Neural progenitor cell (in vitro differentiated cells): ENCODE results near the gene PDE3B. TPM values are rescaled to one million over a fixed set of nuclear protein-coding genes. Genes with fewer than 3 reads are reported as not detected.
"Not testable (repeated sequence)": the region's sequence is repeated elsewhere in the genome, so short reads cannot be mapped to it uniquely, and the experiment has no call there.

Experiments
- DNase-seq: peaks from one replicate; pipeline ENCODE4 v3.0.0-alpha.2; 2016; ENCODE audit warnings: low spot score
- H2AFZ ChIP-seq: fragments of 200-600 bp; sonication (generic); replicated peaks from 2 replicates; pipeline ENCODE4 v1.6.1; 2016; ENCODE audit warnings: antibody characterized with exemption
- H3F3A ChIP-seq: fragments of 200-600 bp; sonication (generic); 2 replicates; pipeline ENCODE4 v1.6.1; 2016; ENCODE audit warnings: antibody characterized with exemption, low read depth
- H3K27ac ChIP-seq: fragments of 200-600 bp; sonication (generic); 2 replicates; pipeline ENCODE4 v1.5.1; 2016; ENCODE audit warnings: mild to moderate bottlenecking
- H3K27me3 ChIP-seq: fragments of 200-600 bp; sonication (generic); 2 replicates; pipeline ENCODE4 v1.6.1; 2016; ENCODE audit warnings: mild to moderate bottlenecking, moderate library complexity
- H3K36me3 ChIP-seq: fragments of 200-600 bp; sonication (generic); 2 replicates; pipeline ENCODE4 v1.5.1; 2016
- H3K4me1 ChIP-seq: fragments of 200-600 bp; sonication (generic); 2 replicates; pipeline ENCODE4 v1.6.1; 2016; ENCODE audit warnings: mixed run types
- H3K4me2 ChIP-seq: fragments of 200-600 bp; sonication (generic); 2 replicates; pipeline ENCODE4 v1.6.1; 2016
- H3K4me3 ChIP-seq: fragments of 200-600 bp; sonication (generic); 2 replicates; pipeline ENCODE4 v1.5.1; 2016
- H3K79me2 ChIP-seq: fragments of 200-600 bp; sonication (generic); 2 replicates; pipeline ENCODE4 v1.6.1; 2016; ENCODE audit warnings: low read depth
- H3K9ac ChIP-seq: fragments of 200-600 bp; sonication (generic); 2 replicates; pipeline ENCODE4 v1.6.1; 2016
- H3K9me3 ChIP-seq: fragments of 200-600 bp; sonication (generic); 2 replicates; pipeline ENCODE4 v1.5.1; 2016; ENCODE audit warnings: low read depth
- H4K20me1 ChIP-seq: fragments of 200-600 bp; sonication (generic); 2 replicates; pipeline ENCODE4 v1.6.1; 2016; ENCODE audit warnings: low read depth
- H3K27ac Mint-ChIP-seq: 3 replicates; pipeline ENCODE4 v1.8.0; 2021; ENCODE audit warnings: mixed read lengths
- H3K27me3 Mint-ChIP-seq: 2 replicates; pipeline ENCODE4 v1.8.0; 2022; ENCODE audit warnings: low read depth, mild to moderate bottlenecking, inconsistent platforms, moderate library complexity, mixed read lengths; ENCODE audit not compliant: insufficient read depth
- H3K36me3 Mint-ChIP-seq: 3 replicates; pipeline ENCODE4 v1.8.0; 2021; ENCODE audit warnings: mixed read lengths
- H3K4me1 Mint-ChIP-seq: 3 replicates; pipeline ENCODE4 v1.8.0; 2021; ENCODE audit warnings: mixed read lengths
- H3K4me3 Mint-ChIP-seq: 3 replicates; pipeline ENCODE4 v1.8.0; 2021; ENCODE audit warnings: mild to moderate bottlenecking, moderate library complexity, mixed read lengths
- H3K9me3 Mint-ChIP-seq: 3 replicates; pipeline ENCODE4 v1.8.0; 2020; ENCODE audit warnings: mixed read lengths
- EZH2 ChIP-seq: fragments of 200-600 bp; sonication (generic); IDR thresholded peaks from 2 replicates; pipeline ENCODE4 v1.6.1; 2017; ENCODE audit warnings: antibody characterized with exemption, mild to moderate bottlenecking, moderate library complexity
- EZH2phosphoT487 ChIP-seq: fragments of 200-600 bp; sonication (generic); IDR thresholded peaks from 2 replicates; pipeline ENCODE4 v1.6.1; 2017; ENCODE audit warnings: antibody characterized with exemption
- total RNA-seq: library from RNA; depleted of rRNA; stranded (reverse); fragments of >200 nt; gene quantifications from 2 replicates; pipeline ENCODE4 v1.2.3, GENCODE V29; 2015; ENCODE audit warnings: low replicate concordance
- TF ChIP-seq, protein P1 (sequence below): fragments of 200-600 bp; sonication (generic); IDR thresholded peaks from 2 replicates; pipeline ENCODE4 v1.5.1; 2017; ENCODE audit warnings: antibody characterized with exemption, mild to moderate bottlenecking

Gene PDE3B
- total RNA-seq, 1 donor from 2014 or later, result 14.3 TPM

- Mint-ChIP-seq H3K4me1 (no peaks in the 10 kb centered on the region), H3K36me3 (peaks cover 23% of the 10 kb centered on the region), H3K4me3 (no peak overlapping the region), H3K9me3 (peaks cover 10% of the 10 kb centered on the region), H3K27me3 (no peaks in the 10 kb centered on the region), H3K27ac (no peak overlapping the region)
- H3K4me1 ChIP-seq, result no peaks in the 10 kb centered on the region
- H3K27ac ChIP-seq, result no peak overlapping the region
- H3K79me2 ChIP-seq, result no peaks in the 10 kb centered on the region
- H3K9me3 ChIP-seq, result no peaks in the 10 kb centered on the region
- no peak overlapping the region for H3K9ac ChIP-seq
- no peak overlapping the region for H3K4me2 ChIP-seq
- H3F3A ChIP-seq, result no peaks in the 10 kb centered on the region
- no peak for DNase-seq
- H4K20me1 ChIP-seq, result no peaks in the 10 kb centered on the region
- H3K4me3 ChIP-seq, result no peak overlapping the region
- H3K36me3 ChIP-seq, result no peaks in the 10 kb centered on the region
- TF ChIP-seq, protein P1, sequence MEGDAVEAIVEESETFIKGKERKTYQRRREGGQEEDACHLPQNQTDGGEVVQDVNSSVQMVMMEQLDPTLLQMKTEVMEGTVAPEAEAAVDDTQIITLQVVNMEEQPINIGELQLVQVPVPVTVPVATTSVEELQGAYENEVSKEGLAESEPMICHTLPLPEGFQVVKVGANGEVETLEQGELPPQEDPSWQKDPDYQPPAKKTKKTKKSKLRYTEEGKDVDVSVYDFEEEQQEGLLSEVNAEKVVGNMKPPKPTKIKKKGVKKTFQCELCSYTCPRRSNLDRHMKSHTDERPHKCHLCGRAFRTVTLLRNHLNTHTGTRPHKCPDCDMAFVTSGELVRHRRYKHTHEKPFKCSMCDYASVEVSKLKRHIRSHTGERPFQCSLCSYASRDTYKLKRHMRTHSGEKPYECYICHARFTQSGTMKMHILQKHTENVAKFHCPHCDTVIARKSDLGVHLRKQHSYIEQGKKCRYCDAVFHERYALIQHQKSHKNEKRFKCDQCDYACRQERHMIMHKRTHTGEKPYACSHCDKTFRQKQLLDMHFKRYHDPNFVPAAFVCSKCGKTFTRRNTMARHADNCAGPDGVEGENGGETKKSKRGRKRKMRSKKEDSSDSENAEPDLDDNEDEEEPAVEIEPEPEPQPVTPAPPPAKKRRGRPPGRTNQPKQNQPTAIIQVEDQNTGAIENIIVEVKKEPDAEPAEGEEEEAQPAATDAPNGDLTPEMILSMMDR, result no peak
- TF ChIP-seq EZH2, result no peak
- TF ChIP-seq EZH2phosphoT487, result no peak
- H2AFZ ChIP-seq, result no peak overlapping the region
- H3K27me3 ChIP-seq, result no peaks in the 10 kb centered on the region
Measured at GRCh38 chr11:14657841-14658240, 14.2 kb downstream of the PDE3B start.

GRCh38 chr11:14664926-14665325 lies 21.3 kb downstream of the PDE3B start:
- not testable (repeated sequence) for H3K27ac Mint-ChIP-seq, H3K27ac ChIP-seq, H3F3A ChIP-seq, H4K20me1 ChIP-seq, H3K4me3 ChIP-seq, H3K27me3 Mint-ChIP-seq, H3K9ac ChIP-seq, H3K4me2 ChIP-seq, DNase-seq, H3K36me3 ChIP-seq, H3K27me3 ChIP-seq, H3K9me3 ChIP-seq, H3K4me1 Mint-ChIP-seq, H2AFZ ChIP-seq, H3K79me2 ChIP-seq, H3K4me1 ChIP-seq, H3K4me3 Mint-ChIP-seq
- Mint-ChIP-seq H3K36me3 (peaks cover 15% of the 10 kb centered on the region), H3K9me3 (peaks cover 19% of the 10 kb centered on the region)

GRCh38 chr11:14667329-14667728 lies 23.7 kb downstream of the PDE3B start:
- H3K79me2 ChIP-seq, H3K9me3 ChIP-seq, H3K27ac Mint-ChIP-seq, H3K36me3 Mint-ChIP-seq, H3K4me1 ChIP-seq, H4K20me1 ChIP-seq, H3K27me3 Mint-ChIP-seq, H3K4me2 ChIP-seq, H3K4me1 Mint-ChIP-seq, H3K27me3 ChIP-seq, H3K27ac ChIP-seq, DNase-seq, H3K9ac ChIP-seq, H3K36me3 ChIP-seq, H3F3A ChIP-seq, H2AFZ ChIP-seq, H3K4me3 ChIP-seq, H3K4me3 Mint-ChIP-seq: not testable (repeated sequence)
- peaks cover 13% of the 10 kb centered on the region for H3K9me3 Mint-ChIP-seq

DNA sequence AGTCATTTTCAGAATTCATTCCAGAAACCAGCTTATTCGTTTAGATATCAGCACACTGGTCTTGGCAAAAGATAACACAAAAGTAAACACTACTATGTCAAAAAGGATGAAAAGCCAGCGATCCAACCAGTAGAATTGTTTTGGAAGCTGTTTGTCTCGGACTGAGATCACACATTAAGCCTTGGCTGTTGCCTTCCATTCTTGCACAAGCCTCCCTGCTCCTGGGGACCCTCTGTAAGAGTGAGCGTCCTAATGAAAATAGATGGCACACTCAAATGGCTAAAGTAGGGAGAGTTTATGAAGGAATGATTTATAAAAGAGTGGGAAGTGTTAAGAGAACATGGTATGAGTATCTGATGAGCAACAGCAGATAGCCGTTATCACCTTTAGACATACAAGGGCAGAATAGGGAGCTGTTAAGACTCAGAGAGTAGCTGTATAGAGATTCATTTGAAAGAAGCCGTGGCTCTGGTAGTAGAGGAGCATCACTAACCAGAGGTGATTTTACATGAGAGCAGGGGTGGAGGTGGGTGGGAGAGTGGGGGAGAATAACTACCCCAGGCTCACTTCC lies 25.2 kb downstream of the PDE3B start:
- H3K9ac ChIP-seq, result no peak overlapping the region
- H3K4me1 Mint-ChIP-seq, result no peaks in the 10 kb centered on the region
- no peak overlapping the region for H3K4me2 ChIP-seq
- no peaks in the 10 kb centered on the region for H3K27me3 ChIP-seq
- TF ChIP-seq EZH2 (no peak), EZH2phosphoT487 (no peak)
- TF ChIP-seq, protein P1, result no peak
- no peaks in the 10 kb centered on the region for H3K9me3 ChIP-seq
- peaks cover 4% of the 10 kb centered on the region for H3K36me3 Mint-ChIP-seq
- no peaks in the 10 kb centered on the region for H3K36me3 ChIP-seq
- no peak overlapping the region for H3K27ac Mint-ChIP-seq
- H3K9me3 Mint-ChIP-seq, result peaks cover 8% of the 10 kb centered on the region
- no peak overlapping the region for H3K4me3 Mint-ChIP-seq
- DNase-seq, result no peak
- no peaks in the 10 kb centered on the region for H3K4me1 ChIP-seq
- H4K20me1 ChIP-seq, result no peaks in the 10 kb centered on the region
- no peaks in the 10 kb centered on the region for H3F3A ChIP-seq
- no peaks in the 10 kb centered on the region for H3K79me2 ChIP-seq
- no peak overlapping the region for H3K4me3 ChIP-seq
- no peaks in the 10 kb centered on the region for H3K27me3 Mint-ChIP-seq
- no peak overlapping the region for H2AFZ ChIP-seq
- H3K27ac ChIP-seq, result no peak overlapping the region
